Sigmoid colon (tissue), 7 donors: Measurements from ENCODE around the gene BCORL1. TPM values are rescaled to one million over a fixed set of nuclear protein-coding genes. Genes with fewer than 3 reads are reported as not detected.

Experiments
- DNase-seq: peaks from one replicate; pipeline ENCODE4 v3.0.0-alpha.2; 2019
- H3K27ac ChIP-seq, 4 donors: fragments of 200-600 bp; sonication (generic); one replicate each; pipeline ENCODE4 v1.5.1; 2016 to 2019; ENCODE audit warnings: mild to moderate bottlenecking in 1 of 4
- H3K27me3 ChIP-seq, 3 donors: fragments of 200-600 bp; sonication (generic); one replicate each; pipeline ENCODE4 v1.5.1; 2019; ENCODE audit warnings: mild to moderate bottlenecking in 1 of 3
- H3K36me3 ChIP-seq, 4 donors: fragments of 200-600 bp; sonication (generic); one replicate each; pipeline ENCODE4 v1.5.1; 2016 to 2019
- H3K4me1 ChIP-seq, 4 donors: fragments of 200-600 bp; sonication (generic); one replicate each; pipeline ENCODE4 v1.5.1; 2017 to 2019
- H3K4me3 ChIP-seq, 4 donors: fragments of 200-600 bp; sonication (generic); one replicate each; pipeline ENCODE4 v1.5.1; 2017 to 2019; ENCODE audit warnings: mild to moderate bottlenecking in 2 of 4, moderate library complexity in 1 of 4
- H3K9me3 ChIP-seq, 4 donors: fragments of 200-600 bp in 3 of 4; sonication (generic) in 3 of 4; one replicate each; pipeline versions ENCODE4 v1.5.1 to v1.6.1; 2013 to 2019
- EP300 ChIP-seq, 4 donors: sonication (generic); formaldehyde crosslinking; IDR thresholded peaks; one replicate each; pipeline ENCODE4 v1.6.1; 2017; ENCODE audit warnings: antibody characterized with exemption in 4 of 4
- POLR2A ChIP-seq, 2 donors: fragments of 450-650 bp; IDR thresholded peaks; one replicate each; pipeline ENCODE4 v1.6.1; 2016; ENCODE audit warnings: antibody characterized with exemption in 2 of 2, mild to moderate bottlenecking in 2 of 2, moderate library complexity in 2 of 2
- POLR2AphosphoS5 ChIP-seq, 4 donors: sonication (generic); formaldehyde crosslinking; IDR thresholded peaks; one replicate each; pipeline ENCODE4 v1.6.1; 2017; ENCODE audit warnings: antibody characterized with exemption in 4 of 4
- WGBS, 2 donors: extraction: QIAGEN DNeasy Blood & Tissue Kit; methylation state at CpG; one replicate each; pipeline ENCODE4 v1.1.7; 2013; 5-methylcytosine and 5-hydroxymethylcytosine counted together
- intact Hi-C: fragments of 100-400 bp; cut with DNase I; formaldehyde crosslinking; loops from one replicate; pipeline ENCODE4 v1.15.1; 2023
- polyA plus RNA-seq, 3 donors: library from polyadenylated mRNA; stranded (reverse); fragments of 200-250 nt; gene quantifications; one replicate each; pipeline ENCODE4 v1.2.3, GENCODE V29; 2013
- total RNA-seq, 4 donors: library from RNA; depleted of rRNA; stranded (reverse); fragments of >200 nt; gene quantifications; one replicate each; pipeline ENCODE4 v1.1.0, GENCODE V29; 2016
- TF ChIP-seq, protein P1 (sequence below), 4 experiments: fragments of 450-650 bp in 3 of 4; fragments of 200-600 bp in 1 of 4; IDR thresholded peaks; one replicate each; pipeline ENCODE4 v1.5.1; 2016 to 2019; ENCODE audit warnings: antibody characterized with exemption in 4 of 4, mild to moderate bottlenecking in 3 of 4, moderate library complexity in 2 of 4
- donor health status: healthy with polysubstance abuse.
- donor health status: Bipolar disorder and iron deficiency.
- donor health status: healthy.

Gene BCORL1
- total and polyA plus RNA-seq, 7 donors, result 1.2 to 5.8 (median 3.2) TPM

DNA sequence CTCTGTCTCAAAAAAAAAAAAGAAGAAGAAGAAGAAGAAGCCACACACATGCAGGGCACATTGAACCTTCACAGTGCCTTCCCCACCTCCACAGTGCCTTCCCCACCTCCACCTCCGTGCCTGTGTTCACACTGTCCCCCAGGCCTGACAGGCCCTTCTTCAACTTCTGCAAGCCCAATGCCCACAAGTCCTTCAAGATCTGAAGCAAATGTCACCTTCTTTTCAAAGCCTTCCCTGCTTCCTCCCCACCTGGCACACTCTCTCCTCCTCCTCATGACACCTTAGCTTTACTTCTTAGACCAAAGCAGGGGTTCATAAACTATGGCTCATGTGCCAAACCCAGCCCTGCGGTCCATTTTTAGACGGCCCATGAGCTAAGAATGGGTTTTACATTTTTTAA lies 107.9 kb downstream of the BCORL1 start:
- Histone ChIP-seq H3K27me3 (no peaks in the 10 kb centered on the region), H3K27ac (no peak overlapping the region), H3K36me3 (no peaks in the 10 kb centered on the region), H3K9me3 (no peaks in the 10 kb centered on the region), H3K4me3 (no peak overlapping the region), H3K4me1 (no peaks in the 10 kb centered on the region)
- intact Hi-C loops, result no loop called here
- WGBS, 2 donors, result 62 to 86% methylated on average over 3 of the region's 3 CpGs
- no peak for DNase-seq
- TF ChIP-seq POLR2AphosphoS5 (IDR thresholded peaks at IDR 0.05), result no peak
- no peak for TF ChIP-seq EP300 (IDR thresholded peaks at IDR 0.05)
- TF ChIP-seq POLR2A (IDR thresholded peaks at IDR 0.05), result no peak
- TF ChIP-seq, protein P1, sequence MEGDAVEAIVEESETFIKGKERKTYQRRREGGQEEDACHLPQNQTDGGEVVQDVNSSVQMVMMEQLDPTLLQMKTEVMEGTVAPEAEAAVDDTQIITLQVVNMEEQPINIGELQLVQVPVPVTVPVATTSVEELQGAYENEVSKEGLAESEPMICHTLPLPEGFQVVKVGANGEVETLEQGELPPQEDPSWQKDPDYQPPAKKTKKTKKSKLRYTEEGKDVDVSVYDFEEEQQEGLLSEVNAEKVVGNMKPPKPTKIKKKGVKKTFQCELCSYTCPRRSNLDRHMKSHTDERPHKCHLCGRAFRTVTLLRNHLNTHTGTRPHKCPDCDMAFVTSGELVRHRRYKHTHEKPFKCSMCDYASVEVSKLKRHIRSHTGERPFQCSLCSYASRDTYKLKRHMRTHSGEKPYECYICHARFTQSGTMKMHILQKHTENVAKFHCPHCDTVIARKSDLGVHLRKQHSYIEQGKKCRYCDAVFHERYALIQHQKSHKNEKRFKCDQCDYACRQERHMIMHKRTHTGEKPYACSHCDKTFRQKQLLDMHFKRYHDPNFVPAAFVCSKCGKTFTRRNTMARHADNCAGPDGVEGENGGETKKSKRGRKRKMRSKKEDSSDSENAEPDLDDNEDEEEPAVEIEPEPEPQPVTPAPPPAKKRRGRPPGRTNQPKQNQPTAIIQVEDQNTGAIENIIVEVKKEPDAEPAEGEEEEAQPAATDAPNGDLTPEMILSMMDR (IDR thresholded peaks at IDR 0.05), result no peak

DNA sequence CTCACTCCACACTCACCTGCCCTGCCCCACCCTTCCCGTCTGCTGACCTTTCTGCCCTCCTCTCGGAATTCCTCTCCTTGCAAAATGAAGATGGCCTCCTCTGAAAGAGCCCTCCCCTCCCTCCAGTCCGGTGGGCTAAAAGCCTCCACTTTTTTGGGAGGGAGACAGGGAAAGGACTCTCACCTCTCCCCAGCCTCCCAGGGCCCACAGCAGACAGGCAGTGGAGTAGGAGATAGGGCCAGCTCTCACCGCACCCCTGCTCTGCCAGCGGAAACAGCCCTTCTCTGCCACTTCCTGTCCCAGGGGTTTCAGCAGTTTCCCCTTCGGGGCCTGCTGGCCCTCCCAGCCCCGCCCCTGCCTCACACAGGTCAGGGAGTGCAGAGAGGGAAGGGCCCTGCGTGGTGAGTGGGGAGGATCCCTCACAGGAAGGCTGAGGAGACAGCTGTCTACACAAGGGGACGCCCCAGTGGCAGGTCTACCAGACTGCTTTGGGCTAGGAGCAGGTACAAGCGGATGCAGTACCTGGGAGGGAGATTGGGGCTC lies 109.6 kb downstream of the BCORL1 start:
- Histone ChIP-seq H3K4me3 (no peak overlapping the region), H3K36me3 (no peaks in the 10 kb centered on the region), H3K27me3 (no peaks in the 10 kb centered on the region), H3K27ac (no peak overlapping the region), H3K9me3 (no peaks in the 10 kb centered on the region), H3K4me1 (no peaks in the 10 kb centered on the region)
- 11 to 20% methylated on average over 10 of the region's 10 CpGs for whole genome bisulfite sequencing, 2 donors
- intact Hi-C loops, result no loop called here
- no peak for TF ChIP-seq POLR2A (IDR thresholded peaks at IDR 0.05)
- no peak for TF ChIP-seq POLR2AphosphoS5 (IDR thresholded peaks at IDR 0.05)
- no peak for TF ChIP-seq EP300 (IDR thresholded peaks at IDR 0.05)
- TF ChIP-seq, protein P1 (IDR thresholded peaks at IDR 0.05), result no peak
- DNase-seq, result no peak

GRCh38 chrX:130093271-130093670 lies 110.8 kb downstream of the BCORL1 start:
- DNase-seq, result no peak
- WGBS, 2 donors, result 26 to 61% methylated on average over 2 of the region's 2 CpGs
- no peak for TF ChIP-seq POLR2AphosphoS5 (IDR thresholded peaks at IDR 0.05)
- no peak for TF ChIP-seq POLR2A (IDR thresholded peaks at IDR 0.05)
- TF ChIP-seq EP300 (IDR thresholded peaks at IDR 0.05), result no peak
- TF ChIP-seq, protein P1 (IDR thresholded peaks at IDR 0.05), result no peak
- H3K9me3 ChIP-seq, result no peaks in the 10 kb centered on the region
- no peaks in the 10 kb centered on the region for H3K36me3 ChIP-seq
- no peak overlapping the region for H3K27ac ChIP-seq
- no peak overlapping the region for H3K4me3 ChIP-seq
- no peaks in the 10 kb centered on the region for H3K4me1 ChIP-seq
- H3K27me3 ChIP-seq, result no peaks in the 10 kb centered on the region
- intact Hi-C loops, result no loop called here

DNA sequence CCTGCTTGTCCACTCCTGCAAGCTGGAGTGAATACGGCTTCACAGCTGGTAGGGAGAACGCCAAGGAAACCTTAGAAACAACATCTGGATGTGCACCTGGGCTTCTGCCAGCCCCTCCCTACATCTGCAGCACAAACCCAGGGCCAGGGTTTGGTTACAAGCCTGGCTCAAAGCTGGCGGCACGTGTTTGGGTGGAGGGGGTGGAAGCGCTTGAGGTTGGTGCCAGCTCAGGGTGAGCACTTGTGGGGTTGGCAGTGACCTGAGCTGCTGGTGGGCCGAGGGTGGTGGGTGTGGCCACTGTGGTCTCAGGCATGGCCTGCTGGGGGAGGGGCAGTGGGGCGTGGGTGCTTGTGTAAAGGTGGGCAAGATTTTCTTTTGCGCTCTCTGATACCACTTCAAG lies 112.3 kb downstream of the BCORL1 start:
- no peak overlapping the region for H3K27ac ChIP-seq
- no peaks in the 10 kb centered on the region for H3K27me3 ChIP-seq
- no peaks in the 10 kb centered on the region for H3K4me1 ChIP-seq
- intact Hi-C loops, result no loop called here
- no peak for DNase-seq
- H3K9me3 ChIP-seq, result no peaks in the 10 kb centered on the region
- TF ChIP-seq POLR2AphosphoS5 (IDR thresholded peaks at IDR 0.05), result no peak
- TF ChIP-seq EP300 (IDR thresholded peaks at IDR 0.05), result no peak
- TF ChIP-seq, protein P1 (IDR thresholded peaks at IDR 0.05), result no peak
- TF ChIP-seq POLR2A (IDR thresholded peaks at IDR 0.05), result no peak
- H3K4me3 ChIP-seq, result no peak overlapping the region
- H3K36me3 ChIP-seq, result no peaks in the 10 kb centered on the region
- WGBS, 2 donors, result 41 to 50% methylated on average over 8 of the region's 8 CpGs
